HG03520 (cell line): Measurements from ENCODE around the gene PPFIA2.
A peak's percentile ranks its signal among the peaks of the same experiment; 100 is the strongest.
"Not testable (repeated sequence)": the region's sequence is repeated elsewhere in the genome, so short reads cannot be mapped to it uniquely, and the experiment has no call there.

Source experiments
- ATAC-seq: cut with Tn5 transposase; IDR thresholded peaks from one replicate; pipeline ENCODE4 v1.9.1; 2021; ENCODE audit warnings: mild to moderate bottlenecking, moderate library complexity; ENCODE audit not compliant: unreplicated experiment

The PPFIA2 gene

GRCh38 chr12:81670759-81671158 is 88.4 kb downstream of the PPFIA2 start:
- no peak for ATAC-seq

- ATAC-seq, result peak; percentile 89
Measured at GRCh38 chr12:81668475-81668874, 90.7 kb downstream of the PPFIA2 start.

DNA sequence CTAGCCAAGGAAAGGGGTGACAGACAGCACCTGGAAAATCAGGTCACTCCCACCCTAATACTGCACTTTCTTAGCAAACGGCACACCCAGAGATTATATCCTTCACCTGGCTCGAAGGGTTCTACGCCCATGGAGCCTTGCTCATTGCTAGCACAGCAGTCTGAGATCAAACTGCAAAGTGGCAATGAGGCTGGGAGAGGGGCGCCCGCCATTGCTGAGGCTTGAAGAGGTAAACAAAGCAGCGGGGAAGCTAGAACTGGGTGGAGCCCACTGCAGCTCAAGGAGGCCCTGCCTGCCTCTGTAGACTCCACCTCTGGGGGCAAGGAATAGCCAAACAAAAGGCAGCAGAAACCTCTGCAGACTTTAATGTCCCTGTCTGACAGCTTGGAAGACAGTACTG is 99.8 kb downstream of the PPFIA2 start:
- not testable (repeated sequence) for ATAC-seq

DNA sequence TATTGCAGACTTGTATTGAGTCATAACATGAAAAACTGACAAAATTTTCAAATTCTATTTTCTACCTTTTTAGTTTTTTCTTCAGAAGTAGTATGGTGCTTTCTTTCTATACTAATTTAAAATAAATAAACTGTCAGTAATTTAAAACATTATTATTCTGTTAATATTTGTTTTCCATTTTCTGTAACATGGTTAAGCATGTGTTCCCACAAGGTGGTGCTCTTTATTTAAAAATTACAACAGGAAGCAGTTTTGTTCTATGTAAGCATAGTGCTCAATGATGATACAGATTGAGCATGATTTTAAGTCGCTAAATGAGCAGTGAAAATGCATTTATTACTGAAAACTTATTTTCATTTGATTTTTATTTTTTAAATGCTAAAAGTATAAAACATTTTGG is 114.6 kb downstream of the PPFIA2 start:
- peak; percentile 75 for ATAC-seq

DNA sequence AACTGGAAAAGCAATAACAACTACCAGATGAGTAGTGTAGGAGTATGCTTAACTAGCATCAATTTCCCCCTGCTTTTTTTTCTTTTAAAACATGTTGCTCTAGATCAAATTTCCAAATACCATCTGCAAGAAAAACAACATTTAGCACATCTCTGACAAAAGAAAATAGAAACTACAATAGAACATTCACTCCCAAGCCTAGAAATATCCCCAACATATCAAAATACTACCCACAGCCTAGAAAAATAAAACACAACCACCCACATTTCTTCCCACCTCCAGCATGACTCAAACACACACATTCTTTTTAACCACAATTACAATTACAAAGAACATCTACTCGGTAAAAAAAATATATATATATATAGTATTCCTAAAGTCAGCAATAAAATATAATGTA is 120.0 kb downstream of the PPFIA2 start:
- no peak for ATAC-seq

- ATAC-seq, result no peak
Measured at GRCh38 chr12:81633127-81633526, 126.0 kb downstream of the PPFIA2 start.

- ATAC-seq, result no peak
Measured at GRCh38 chr12:81627336-81628189, 131.6 kb downstream of the PPFIA2 start.

DNA sequence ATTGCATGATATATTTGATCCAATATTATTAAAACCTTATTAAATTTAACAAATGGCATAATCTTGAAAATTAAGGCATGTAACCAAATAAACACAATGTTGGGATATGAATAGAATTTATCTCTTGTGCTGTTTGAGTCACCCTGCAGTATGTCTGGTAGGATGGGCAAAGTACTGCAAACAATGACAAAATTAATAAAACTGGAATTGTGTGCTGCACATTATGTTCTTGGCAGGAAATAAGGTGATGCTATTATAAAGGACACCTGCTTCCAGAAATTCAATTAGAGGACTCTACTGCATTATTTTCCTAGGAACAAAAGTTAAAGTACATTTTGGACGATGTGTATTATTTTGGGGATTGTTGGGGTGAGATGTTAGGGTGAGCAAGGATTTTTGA is 132.7 kb downstream of the PPFIA2 start:
- ATAC-seq, result no peak

- no peak for ATAC-seq
Measured at GRCh38 chr12:81617915-81618314, 141.2 kb downstream of the PPFIA2 start.

DNA sequence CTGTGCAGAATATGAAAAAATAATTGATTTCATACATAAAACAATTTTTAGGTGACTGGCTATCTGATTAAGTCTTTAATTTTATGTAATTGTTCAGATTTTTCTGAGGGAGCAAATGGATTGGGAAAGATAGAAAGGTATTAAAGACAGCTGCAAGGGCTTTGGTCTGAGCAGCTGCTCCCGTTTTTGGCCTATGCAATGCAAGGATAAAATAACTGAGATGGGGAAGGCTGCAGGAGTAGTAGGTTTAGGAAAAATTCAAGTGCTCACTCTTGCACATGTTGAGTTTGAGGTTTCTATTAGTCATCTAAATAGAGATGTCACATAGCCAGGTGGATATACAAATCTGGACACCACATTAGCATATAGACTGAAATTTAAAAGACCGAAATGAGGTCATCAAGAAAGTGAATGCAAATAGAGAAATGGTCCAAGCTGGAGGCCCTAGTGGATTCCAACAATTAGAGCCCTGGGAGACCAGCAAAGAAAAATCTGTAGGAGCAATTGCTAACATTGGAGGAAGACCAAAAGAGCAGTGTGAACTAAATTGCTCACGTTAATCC is 144.0 kb downstream of the PPFIA2 start:
- ATAC-seq, result no peak

DNA sequence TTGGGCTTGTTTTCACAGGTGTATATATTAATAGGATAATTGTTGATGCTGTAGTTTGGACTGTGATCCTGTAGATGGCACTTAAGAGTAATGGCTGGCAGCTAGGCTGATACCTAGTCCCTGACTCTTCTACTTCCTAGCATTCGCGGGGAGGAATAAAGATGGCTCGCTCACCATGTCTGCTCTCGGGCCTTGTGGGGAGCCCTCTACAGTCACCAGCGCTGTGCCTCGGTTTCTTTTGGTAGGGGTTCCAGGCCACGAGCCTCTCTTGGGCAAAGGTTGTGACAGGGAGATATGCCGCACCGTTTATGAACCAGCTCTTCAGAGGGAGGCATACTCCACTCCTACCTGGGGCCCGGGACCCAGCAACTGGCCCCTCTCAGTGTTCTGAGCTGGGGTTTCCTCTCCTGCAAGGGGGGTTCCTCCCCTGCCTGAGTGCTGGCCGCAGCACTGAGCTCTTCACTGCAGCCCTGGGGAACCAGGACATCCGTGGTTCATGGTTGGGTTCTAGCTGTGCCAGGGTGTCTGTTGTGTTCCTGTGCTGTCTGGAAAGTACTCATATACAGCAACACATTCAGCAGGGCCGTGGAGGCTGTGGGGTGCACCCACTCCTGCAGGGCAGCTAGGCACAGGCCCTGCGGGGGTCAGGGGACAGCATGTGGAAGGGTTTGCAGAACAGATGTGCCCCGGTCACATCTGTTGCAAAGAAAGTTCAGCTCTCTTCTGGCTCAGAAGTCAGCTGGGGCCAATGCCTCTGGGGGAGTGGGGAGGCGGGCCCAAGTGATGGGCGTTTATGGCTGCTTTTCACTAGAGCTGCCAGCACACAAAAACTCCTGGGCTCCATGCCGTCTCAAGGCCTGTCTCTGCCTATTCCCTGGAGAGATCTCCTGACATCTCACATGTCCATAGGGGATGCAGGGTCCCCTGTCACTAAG is 147.9 kb downstream of the PPFIA2 start:
- peak; percentile 77 for ATAC-seq

GRCh38 chr12:81597928-81598604 is 161.1 kb downstream of the PPFIA2 start:
- ATAC-seq, result peak; percentile 55

GRCh38 chr12:81596558-81596957 is 162.6 kb downstream of the PPFIA2 start:
- no peak for ATAC-seq

DNA sequence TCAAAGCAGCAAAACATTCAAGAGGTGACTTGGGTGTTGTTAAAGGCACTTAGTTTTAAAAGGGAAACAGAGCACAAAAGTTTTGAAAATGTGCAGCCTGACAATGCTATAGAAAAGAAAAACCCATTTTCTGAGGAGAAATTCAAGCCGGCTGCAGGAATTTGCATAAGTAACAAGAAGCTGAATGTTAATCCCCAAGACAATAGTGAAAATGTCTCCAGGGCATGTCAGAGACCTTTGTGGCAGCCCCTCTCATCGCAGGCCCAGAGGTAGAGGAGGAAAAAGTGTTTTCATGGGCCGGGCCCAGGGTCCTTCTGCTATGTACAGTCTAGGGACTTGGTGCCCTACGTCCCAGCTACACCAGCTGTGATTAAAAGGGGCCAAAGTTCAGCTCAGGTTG is 167.9 kb downstream of the PPFIA2 start:
- ATAC-seq, result no peak

DNA sequence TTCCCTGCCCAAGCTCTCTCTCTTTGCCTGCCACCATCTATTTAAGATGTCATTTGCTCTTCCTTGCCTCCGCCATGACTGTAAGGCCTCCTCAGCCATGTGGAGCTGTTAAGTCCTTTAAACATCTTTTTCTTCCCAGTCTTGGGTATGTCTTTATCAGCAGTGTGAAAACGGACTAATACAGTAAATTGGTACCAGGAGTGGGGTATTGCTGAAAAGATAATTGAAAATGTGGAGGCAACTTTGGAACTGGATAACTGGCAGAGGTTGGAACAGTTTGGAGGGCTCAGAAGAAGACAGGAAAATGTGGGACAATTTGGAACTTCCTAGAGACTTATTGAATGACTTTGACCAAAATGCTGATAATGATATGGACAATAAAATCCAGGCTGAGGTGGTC is 168.4 kb downstream of the PPFIA2 start:
- not testable (repeated sequence) for ATAC-seq

GRCh38 chr12:81588235-81589008 is 170.7 kb downstream of the PPFIA2 start:
- ATAC-seq, result no peak

GRCh38 chr12:81585787-81586186 is 173.4 kb downstream of the PPFIA2 start:
- no peak for ATAC-seq

GRCh38 chr12:81573228-81573627 is 185.9 kb downstream of the PPFIA2 start:
- no peak for ATAC-seq

GRCh38 chr12:81572411-81572810 is 186.7 kb downstream of the PPFIA2 start:
- no peak for ATAC-seq

- ATAC-seq, result no peak
Measured at GRCh38 chr12:81570234-81570633, 188.9 kb downstream of the PPFIA2 start.
